Transverse colon (tissue), 4 donors: ENCODE results near the gene CALN1.

Experiments
- EP300 ChIP-seq: sonication (generic); formaldehyde crosslinking; IDR thresholded peaks from one replicate; pipeline ENCODE4 v1.6.1; 2017; ENCODE audit warnings: antibody characterized with exemption, low read depth
- POLR2A ChIP-seq: fragments of 450-650 bp; IDR thresholded peaks from one replicate; pipeline ENCODE4 v1.6.1; 2016; ENCODE audit warnings: antibody characterized with exemption, mild to moderate bottlenecking, moderate library complexity
- POLR2AphosphoS5 ChIP-seq, 3 donors: sonication (generic); formaldehyde crosslinking; IDR thresholded peaks; one replicate each; pipeline ENCODE4 v1.6.1; 2016; ENCODE audit warnings: antibody characterized with exemption in 3 of 3
- TF ChIP-seq, protein P1 (sequence below), 5 experiments: fragments of 200-600 bp in 3 of 5; fragments of 450-650 bp in 2 of 5; sonication (generic) in 3 of 5; IDR thresholded peaks; 1 replicate in 2 of 5; 2 replicates in 3 of 5; pipeline ENCODE4 v1.5.1; 2016 to 2017; ENCODE audit warnings: antibody characterized with exemption in 5 of 5, inconsistent platforms in 3 of 5, mild to moderate bottlenecking in 2 of 5, moderate library complexity in 1 of 5

DNA sequence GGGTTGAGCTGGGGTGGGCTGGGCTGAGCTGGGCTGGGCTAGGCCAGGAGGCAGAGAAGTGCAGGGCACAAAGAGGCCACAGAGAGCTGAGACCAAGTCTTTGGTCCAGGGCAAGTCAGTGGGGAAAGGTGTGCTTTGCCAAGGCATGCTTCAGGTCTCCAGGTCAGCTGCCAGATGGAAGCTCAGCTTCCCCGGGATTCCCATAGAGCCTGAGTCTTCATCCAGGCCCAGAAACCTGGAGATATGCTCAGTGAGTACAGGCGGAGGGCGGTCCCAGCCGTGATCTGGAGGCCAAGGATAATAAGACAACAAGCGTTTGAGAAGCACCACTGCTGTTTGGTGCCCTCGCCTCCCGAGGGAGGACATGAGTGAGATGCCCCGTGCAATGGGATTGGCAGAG is 4.7 kb upstream of the CALN1 start:
- TF ChIP-seq, protein P1, sequence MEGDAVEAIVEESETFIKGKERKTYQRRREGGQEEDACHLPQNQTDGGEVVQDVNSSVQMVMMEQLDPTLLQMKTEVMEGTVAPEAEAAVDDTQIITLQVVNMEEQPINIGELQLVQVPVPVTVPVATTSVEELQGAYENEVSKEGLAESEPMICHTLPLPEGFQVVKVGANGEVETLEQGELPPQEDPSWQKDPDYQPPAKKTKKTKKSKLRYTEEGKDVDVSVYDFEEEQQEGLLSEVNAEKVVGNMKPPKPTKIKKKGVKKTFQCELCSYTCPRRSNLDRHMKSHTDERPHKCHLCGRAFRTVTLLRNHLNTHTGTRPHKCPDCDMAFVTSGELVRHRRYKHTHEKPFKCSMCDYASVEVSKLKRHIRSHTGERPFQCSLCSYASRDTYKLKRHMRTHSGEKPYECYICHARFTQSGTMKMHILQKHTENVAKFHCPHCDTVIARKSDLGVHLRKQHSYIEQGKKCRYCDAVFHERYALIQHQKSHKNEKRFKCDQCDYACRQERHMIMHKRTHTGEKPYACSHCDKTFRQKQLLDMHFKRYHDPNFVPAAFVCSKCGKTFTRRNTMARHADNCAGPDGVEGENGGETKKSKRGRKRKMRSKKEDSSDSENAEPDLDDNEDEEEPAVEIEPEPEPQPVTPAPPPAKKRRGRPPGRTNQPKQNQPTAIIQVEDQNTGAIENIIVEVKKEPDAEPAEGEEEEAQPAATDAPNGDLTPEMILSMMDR (IDR thresholded peaks at IDR 0.05) = no peak
- TF ChIP-seq POLR2AphosphoS5 (IDR thresholded peaks at IDR 0.05) (no peak), POLR2A (no peak), EP300 (no peak)
